ENCODE results near the gene PMS1.

The PMS1 gene

DNA sequence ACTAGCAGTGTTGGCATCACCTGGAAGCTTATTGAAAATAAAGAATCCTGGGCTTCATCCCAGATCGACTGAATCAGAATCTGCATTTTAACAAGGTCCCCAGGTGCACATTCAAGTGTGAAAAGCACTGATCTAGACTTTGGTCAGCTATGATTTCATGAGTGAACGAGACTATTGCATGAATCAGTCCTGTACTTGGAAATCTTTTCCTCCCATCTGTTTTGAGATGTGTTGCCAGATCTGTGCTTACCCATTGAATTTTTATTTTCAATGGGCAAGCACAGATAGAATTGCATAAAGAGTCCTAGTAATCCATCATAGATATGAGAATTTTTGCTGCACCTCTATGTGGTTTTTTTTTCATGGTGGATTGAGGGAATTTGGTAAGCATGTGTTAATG is 64.0 kb downstream of the PMS1 start:
- no peak overlapping the region for H2AFZ ChIP-seq (ENCODE audit: low read length)
- H3K4me3 ChIP-seq (ENCODE audit: low read length, poor library complexity, severe bottlenecking): no peak overlapping the region
- no peak for TF ChIP-seq EZH2phosphoT487 (IDR thresholded peaks at IDR 0.05; ENCODE audit: borderline replicate concordance)
- TF ChIP-seq, protein P1, sequence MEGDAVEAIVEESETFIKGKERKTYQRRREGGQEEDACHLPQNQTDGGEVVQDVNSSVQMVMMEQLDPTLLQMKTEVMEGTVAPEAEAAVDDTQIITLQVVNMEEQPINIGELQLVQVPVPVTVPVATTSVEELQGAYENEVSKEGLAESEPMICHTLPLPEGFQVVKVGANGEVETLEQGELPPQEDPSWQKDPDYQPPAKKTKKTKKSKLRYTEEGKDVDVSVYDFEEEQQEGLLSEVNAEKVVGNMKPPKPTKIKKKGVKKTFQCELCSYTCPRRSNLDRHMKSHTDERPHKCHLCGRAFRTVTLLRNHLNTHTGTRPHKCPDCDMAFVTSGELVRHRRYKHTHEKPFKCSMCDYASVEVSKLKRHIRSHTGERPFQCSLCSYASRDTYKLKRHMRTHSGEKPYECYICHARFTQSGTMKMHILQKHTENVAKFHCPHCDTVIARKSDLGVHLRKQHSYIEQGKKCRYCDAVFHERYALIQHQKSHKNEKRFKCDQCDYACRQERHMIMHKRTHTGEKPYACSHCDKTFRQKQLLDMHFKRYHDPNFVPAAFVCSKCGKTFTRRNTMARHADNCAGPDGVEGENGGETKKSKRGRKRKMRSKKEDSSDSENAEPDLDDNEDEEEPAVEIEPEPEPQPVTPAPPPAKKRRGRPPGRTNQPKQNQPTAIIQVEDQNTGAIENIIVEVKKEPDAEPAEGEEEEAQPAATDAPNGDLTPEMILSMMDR (conservative IDR thresholded peaks at IDR 0.05; ENCODE audit: low read length): no peak
- no peaks in the 10 kb centered on the region for H3K27me3 ChIP-seq (ENCODE audit: insufficient read depth, low read length, poor library complexity, severe bottlenecking)
- no peaks in the 10 kb centered on the region for H3K9me3 ChIP-seq (ENCODE audit: insufficient read depth, low read depth, low read length)
- no peak overlapping the region for H3K4me2 ChIP-seq (ENCODE audit: low read depth, low read length, poor library complexity, severe bottlenecking)
- no peaks in the 10 kb centered on the region for H4K20me1 ChIP-seq (ENCODE audit: insufficient read depth, low read length, poor library complexity, severe bottlenecking)
- H3K36me3 ChIP-seq (ENCODE audit: insufficient read depth, low read length): peaks cover 51% of the 10 kb centered on the region
- no peaks in the 10 kb centered on the region for H3K4me1 ChIP-seq (ENCODE audit: insufficient read depth, low read length, poor library complexity, severe bottlenecking)
- H3K9ac ChIP-seq (ENCODE audit: low read depth, low read length, poor library complexity, severe bottlenecking): no peak overlapping the region
- no peaks in the 10 kb centered on the region for H3F3A ChIP-seq (ENCODE audit: low read depth)
- H3K79me2 ChIP-seq (ENCODE audit: insufficient read depth, low read length): no peaks in the 10 kb centered on the region
- no peaks in the 10 kb centered on the region for H3K9me2 ChIP-seq (replicated peaks; ENCODE audit: low read depth, low read length)

DNA sequence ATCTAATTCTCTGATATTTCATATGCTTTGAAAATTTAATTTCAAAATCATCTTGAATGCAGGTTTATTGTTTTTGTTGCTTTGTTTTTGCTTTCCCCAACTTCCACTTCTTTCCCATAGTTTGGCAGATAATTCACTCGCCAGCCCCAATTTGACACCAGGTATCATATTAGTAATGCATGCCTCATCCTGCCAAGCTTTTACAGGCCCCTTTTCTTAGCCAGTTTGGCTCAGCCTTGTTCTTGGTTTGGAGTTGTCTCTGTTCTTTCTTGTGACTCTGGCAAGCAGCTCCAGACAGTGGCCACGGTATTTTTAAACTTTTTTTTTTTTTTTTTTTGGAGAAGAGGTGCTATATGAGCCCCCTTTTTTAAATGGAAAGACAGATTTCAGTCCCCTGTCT is 65.3 kb downstream of the PMS1 start:
- Histone ChIP-seq H2AFZ (ENCODE audit: low read length) (no peak overlapping the region), H3K9me2 (replicated peaks; ENCODE audit: low read depth, low read length) (no peaks in the 10 kb centered on the region), H3F3A (ENCODE audit: low read depth) (no peaks in the 10 kb centered on the region), H3K79me2 (ENCODE audit: insufficient read depth, low read length) (no peaks in the 10 kb centered on the region), H3K4me2 (ENCODE audit: low read depth, low read length, poor library complexity, severe bottlenecking) (no peak overlapping the region), H3K36me3 (ENCODE audit: insufficient read depth, low read length) (peaks cover 46% of the 10 kb centered on the region), H3K9ac (ENCODE audit: low read depth, low read length, poor library complexity, severe bottlenecking) (no peak overlapping the region), H4K20me1 (ENCODE audit: insufficient read depth, low read length, poor library complexity, severe bottlenecking) (no peaks in the 10 kb centered on the region), H3K9me3 (ENCODE audit: insufficient read depth, low read depth, low read length) (no peaks in the 10 kb centered on the region), H3K4me3 (ENCODE audit: low read length, poor library complexity, severe bottlenecking) (no peak overlapping the region), H3K4me1 (ENCODE audit: insufficient read depth, low read length, poor library complexity, severe bottlenecking) (no peaks in the 10 kb centered on the region), H3K27me3 (ENCODE audit: insufficient read depth, low read length, poor library complexity, severe bottlenecking) (no peaks in the 10 kb centered on the region)
- no peak for TF ChIP-seq EZH2phosphoT487 (IDR thresholded peaks at IDR 0.05; ENCODE audit: borderline replicate concordance)
- TF ChIP-seq, protein P1 (conservative IDR thresholded peaks at IDR 0.05; ENCODE audit: low read length): no peak

DNA sequence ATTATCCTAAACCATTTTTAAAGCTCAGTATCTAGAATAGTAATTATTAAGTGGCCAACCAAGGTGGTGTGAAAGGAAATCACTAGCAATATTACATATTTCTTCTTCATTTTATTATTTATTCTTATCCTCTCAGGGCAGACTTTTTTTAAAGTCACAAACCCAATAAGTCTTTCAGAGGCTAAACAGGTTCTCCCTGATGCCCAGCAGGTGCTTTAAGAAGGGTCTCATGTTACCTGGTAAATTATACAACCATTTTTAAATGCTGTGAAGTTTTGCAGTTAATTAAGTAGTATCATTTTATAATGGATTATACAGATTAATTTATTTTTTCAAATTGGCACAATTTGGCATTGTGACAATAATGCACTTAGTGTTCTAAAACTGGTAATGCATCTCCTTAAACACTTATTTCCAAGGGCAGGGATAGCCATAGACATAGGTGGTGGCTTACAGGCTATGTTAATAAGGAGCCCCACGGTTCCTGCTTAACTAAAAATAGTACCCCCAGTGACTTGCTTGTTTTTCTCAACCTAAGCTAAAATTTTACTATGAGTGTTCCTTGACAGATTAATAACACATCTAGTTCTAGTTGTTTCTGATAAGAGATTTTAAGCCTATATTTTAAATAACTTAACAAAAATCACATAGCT is 67.0 kb downstream of the PMS1 start:
- Histone ChIP-seq H3K9ac (ENCODE audit: low read depth, low read length, poor library complexity, severe bottlenecking) (no peak overlapping the region), H3K27me3 (ENCODE audit: insufficient read depth, low read length, poor library complexity, severe bottlenecking) (no peaks in the 10 kb centered on the region), H3K36me3 (ENCODE audit: insufficient read depth, low read length) (peaks cover 45% of the 10 kb centered on the region), H3K9me3 (ENCODE audit: insufficient read depth, low read depth, low read length) (no peaks in the 10 kb centered on the region), H3K4me3 (ENCODE audit: low read length, poor library complexity, severe bottlenecking) (no peak overlapping the region), H3K4me1 (ENCODE audit: insufficient read depth, low read length, poor library complexity, severe bottlenecking) (no peaks in the 10 kb centered on the region), H3K4me2 (ENCODE audit: low read depth, low read length, poor library complexity, severe bottlenecking) (no peak overlapping the region), H3K9me2 (replicated peaks; ENCODE audit: low read depth, low read length) (no peaks in the 10 kb centered on the region), H3K79me2 (ENCODE audit: insufficient read depth, low read length) (no peaks in the 10 kb centered on the region), H3F3A (ENCODE audit: low read depth) (no peaks in the 10 kb centered on the region), H2AFZ (ENCODE audit: low read length) (no peak overlapping the region), H4K20me1 (ENCODE audit: insufficient read depth, low read length, poor library complexity, severe bottlenecking) (no peaks in the 10 kb centered on the region)
- TF ChIP-seq EZH2phosphoT487 (IDR thresholded peaks at IDR 0.05; ENCODE audit: borderline replicate concordance): no peak
- TF ChIP-seq, protein P1 (conservative IDR thresholded peaks at IDR 0.05; ENCODE audit: low read length): no peak
